HCT116 (cell line): ENCODE results near the gene TPK1. TPM values are rescaled to one million over a fixed set of nuclear protein-coding genes. Genes with fewer than 3 reads are reported as not detected.

ENCODE experiments used
- ATAC-seq: fragments of 200-7000 bp; cut with Tn5 transposase; 2 replicates; pipeline ENCODE4 v1.9.1; 2020; ENCODE audit warnings: mild to moderate bottlenecking, moderate library complexity
- BruUV-seq: library from RNA; stranded (reverse); fragments of 400-500 nt; replicated peaks from 2 replicates; lab custom pipeline; 2021; lab: Mats Ljungman, UMichigan
- CTCF ChIA-PET: fragments of 300-600 bp; sonication (Branson Sonifier 250); formaldehyde crosslinking; loops from one replicate; lab custom pipeline; 2021; ENCODE audit warnings: antibody characterized with exemption; lab: Charles Lee
- POLR2A ChIA-PET: fragments of 300-600, 350-600 bp; sonication (Branson Sonifier 250); formaldehyde crosslinking; loops from one replicate; lab custom pipeline; 2021; ENCODE audit warnings: antibody characterized with exemption; lab: Charles Lee
- RAD21 ChIA-PET, 2 experiments: fragments of 300-600 bp; sonication (Branson Sonifier 250); formaldehyde crosslinking; loops; one replicate each; lab custom pipeline; 2023; ENCODE audit warnings: low total read pairs in 2 of 2; ENCODE audit not compliant: uncharacterized antibody in 2 of 2, unreplicated experiment in 2 of 2, low non-redundant PET in 1 of 2; lab: Charles Lee
- DNase-seq: peaks from one replicate; pipeline ENCODE4 v3.0.0-alpha.2; 2010; ENCODE audit warnings: low read depth, low spot score
- H2AFZ ChIP-seq: fragments of 200-600 bp; shearing (Covaris generic), sonication (generic); 2 replicates; pipeline ENCODE4 v1.6.1; 2017; ENCODE audit warnings: low read depth, mixed run types, mixed read lengths, antibody characterized with exemption, low read length; ENCODE audit not compliant: poor library complexity, severe bottlenecking
- H3K27ac ChIP-seq: 2 replicates; pipeline ENCODE4 v1.5.1; 2012; ENCODE audit warnings: low read depth, low read length
- H3K27me3 ChIP-seq: fragments of 200-600 bp; sonication (generic); 2 replicates; pipeline ENCODE4 v1.6.1; 2016; ENCODE audit warnings: mixed run types, low read length, mixed read lengths; ENCODE audit not compliant: insufficient read depth
- H3K36me3 ChIP-seq, 2 experiments: fragments of 200-500 bp in 1 of 2; fragments of 200-600 bp in 1 of 2; sonication (Bioruptor generic) in 1 of 2; sonication (generic) in 1 of 2; 2 replicates each; pipeline versions ENCODE4 v1.5.1 to v1.6.1; 2014 to 2016; ENCODE audit warnings: low read length in 2 of 2, inconsistent platforms in 1 of 2, mixed read lengths in 1 of 2, mixed run types in 1 of 2; ENCODE audit not compliant: insufficient read depth in 2 of 2, control insufficient read depth in 1 of 2
- H3K4me1 ChIP-seq, 2 experiments: fragments of 200-600 bp in 1 of 2; sonication (generic) in 1 of 2; 2 replicates each; pipeline versions ENCODE4 v1.5.1 to v1.6.1; 2012 to 2017; ENCODE audit warnings: low read length in 2 of 2, inconsistent platforms in 1 of 2, mild to moderate bottlenecking in 1 of 2, mixed read lengths in 1 of 2, mixed run types in 1 of 2, moderate library complexity in 1 of 2; ENCODE audit not compliant: insufficient read depth in 2 of 2, control insufficient read depth in 1 of 2
- H3K4me2 ChIP-seq: fragments of 200-600 bp; sonication (generic); 2 replicates; pipeline ENCODE4 v1.6.1; 2017; ENCODE audit warnings: mixed run types, low read length, mixed read lengths
- H3K4me3 ChIP-seq, 2 experiments: fragments of 200-600 bp in 1 of 2; sonication (generic) in 1 of 2; replicated peaks in 1 of 2; 2 replicates each; pipeline ENCODE4 v1.5.1; 2011 to 2016; ENCODE audit warnings: low read length in 2 of 2, control low read depth in 1 of 2, low read depth in 1 of 2, mild to moderate bottlenecking in 1 of 2, mixed read lengths in 1 of 2, mixed run types in 1 of 2
- H3K79me2 ChIP-seq: fragments of 200-600 bp; sonication (generic); 2 replicates; pipeline ENCODE4 v1.6.1; 2017; ENCODE audit warnings: mild to moderate bottlenecking, mixed run types, low read length, moderate library complexity, mixed read lengths; ENCODE audit not compliant: insufficient read depth
- H3K9ac ChIP-seq: fragments of 200-600 bp; sonication (generic); 2 replicates; pipeline ENCODE4 v1.6.1; 2016; ENCODE audit warnings: low read length, mixed read lengths
- H3K9me2 ChIP-seq: fragments of 200-600 bp; sonication (generic), shearing (Covaris generic); 2 replicates; pipeline ENCODE4 v1.6.1; 2017; ENCODE audit warnings: mixed run types, mild to moderate bottlenecking, moderate library complexity; ENCODE audit not compliant: insufficient read depth
- H3K9me3 ChIP-seq, 2 experiments: fragments of 200-500 bp in 1 of 2; fragments of 200-600 bp in 1 of 2; sonication (Bioruptor generic) in 1 of 2; sonication (generic) in 1 of 2; 2 replicates each; pipeline ENCODE4 v1.6.1; 2014 to 2017; ENCODE audit warnings: low read length in 2 of 2, mixed read lengths in 2 of 2, inconsistent platforms in 1 of 2, low read depth in 1 of 2, mild to moderate bottlenecking in 1 of 2, mixed run types in 1 of 2, moderate library complexity in 1 of 2; ENCODE audit not compliant: control insufficient read depth in 1 of 2, insufficient read depth in 1 of 2
- H4K20me1 ChIP-seq: fragments of 200-600 bp; sonication (generic), shearing (Covaris generic); 2 replicates; pipeline ENCODE4 v1.6.1; 2017; ENCODE audit warnings: mixed run types, mild to moderate bottlenecking, moderate library complexity; ENCODE audit not compliant: insufficient read depth
- CBX3 ChIP-seq: IDR thresholded peaks from 2 replicates; pipeline ENCODE4 v1.6.1; 2012; ENCODE audit warnings: low read depth
- EGR1 ChIP-seq: IDR thresholded peaks from 2 replicates; pipeline ENCODE4 v1.6.1; 2012; ENCODE audit warnings: low read depth
- ELF1 ChIP-seq: IDR thresholded peaks from 2 replicates; pipeline ENCODE4 v1.6.1; 2012; ENCODE audit warnings: low read depth, borderline replicate concordance
- EZH2 ChIP-seq: fragments of 200-600 bp; sonication (generic); IDR thresholded peaks from 2 replicates; pipeline ENCODE4 v1.6.1; 2017; ENCODE audit warnings: antibody characterized with exemption, mixed run types
- EZH2phosphoT487 ChIP-seq: fragments of 200-600 bp; IDR thresholded peaks from 2 replicates; pipeline ENCODE4 v1.6.1; 2018; ENCODE audit warnings: antibody characterized with exemption, borderline replicate concordance
- FOSL1 ChIP-seq: IDR thresholded peaks from 2 replicates; pipeline ENCODE4 v1.6.1; 2012; ENCODE audit warnings: low read depth
- MAX ChIP-seq: IDR thresholded peaks from 2 replicates; pipeline ENCODE4 v1.6.1; 2012
- POLR2A ChIP-seq: IDR thresholded peaks from 2 replicates; pipeline ENCODE4 v1.7.0; 2011; ENCODE audit warnings: borderline replicate concordance; ENCODE audit not compliant: insufficient read depth, insufficient read length; ENCODE audit errors: extremely low read depth
- POLR2AphosphoS5 ChIP-seq: IDR thresholded peaks from 2 replicates; pipeline ENCODE4 v1.6.1; 2011; ENCODE audit warnings: mild to moderate bottlenecking, low read depth, low read length, moderate library complexity
- RAD21 ChIP-seq: IDR thresholded peaks from 2 replicates; pipeline ENCODE4 v1.6.1; 2012; ENCODE audit warnings: low read depth, mild to moderate bottlenecking
- REST ChIP-seq: IDR thresholded peaks from 2 replicates; pipeline ENCODE4 v1.6.1; 2012; ENCODE audit warnings: low read depth
- SRF ChIP-seq: IDR thresholded peaks from 2 replicates; pipeline ENCODE4 v1.6.1; 2012; ENCODE audit warnings: low read depth
- TCF7L2 ChIP-seq: IDR thresholded peaks from 2 replicates; pipeline ENCODE4 v1.7.0; 2011; ENCODE audit warnings: borderline replicate concordance, inconsistent platforms; ENCODE audit not compliant: insufficient read depth, insufficient read length; ENCODE audit errors: extremely low read depth
- ZBTB33 ChIP-seq: IDR thresholded peaks from 2 replicates; pipeline ENCODE4 v1.6.1; 2011; ENCODE audit warnings: mild to moderate bottlenecking, low read length, moderate library complexity; ENCODE audit not compliant: insufficient replicate concordance; ENCODE audit errors: extremely low read depth
- ZFX ChIP-seq: fragments of 450-650 bp; IDR thresholded peaks from 2 replicates; pipeline ENCODE4 v1.6.1; 2017
- ZNF274 ChIP-seq: fragments of 200-500 bp; sonication (Bioruptor generic); IDR thresholded peaks from 2 replicates; pipeline ENCODE4 v1.6.1; 2014; ENCODE audit warnings: mild to moderate bottlenecking, low read depth, low read length, inconsistent platforms
- intact Hi-C: fragments of 100-400 bp; cut with micrococcal nuclease; formaldehyde crosslinking; loops from 2 replicates; pipeline ENCODE4 v1.10.0; 2022
- total RNA-seq: library from RNA; stranded (reverse); gene quantifications from one replicate; pipeline ENCODE4 v1.2.1, GENCODE V29; 2021; ENCODE audit not compliant: unreplicated experiment

TPK1 gene
- total RNA-seq, 1 experiment from 2014 or later, result 5.4 TPM

- TF ChIP-seq REST (no peak), POLR2A (no peak), ELF1 (no peak), POLR2AphosphoS5 (no peak), EZH2phosphoT487 (no peak), SRF (no peak), EGR1 (no peak), RAD21 (no peak), EZH2 (no peak)
These were observed 167.3 kb downstream of the TPK1 start (continued) for GRCh38 chr7:144668503-144668902.

DNA sequence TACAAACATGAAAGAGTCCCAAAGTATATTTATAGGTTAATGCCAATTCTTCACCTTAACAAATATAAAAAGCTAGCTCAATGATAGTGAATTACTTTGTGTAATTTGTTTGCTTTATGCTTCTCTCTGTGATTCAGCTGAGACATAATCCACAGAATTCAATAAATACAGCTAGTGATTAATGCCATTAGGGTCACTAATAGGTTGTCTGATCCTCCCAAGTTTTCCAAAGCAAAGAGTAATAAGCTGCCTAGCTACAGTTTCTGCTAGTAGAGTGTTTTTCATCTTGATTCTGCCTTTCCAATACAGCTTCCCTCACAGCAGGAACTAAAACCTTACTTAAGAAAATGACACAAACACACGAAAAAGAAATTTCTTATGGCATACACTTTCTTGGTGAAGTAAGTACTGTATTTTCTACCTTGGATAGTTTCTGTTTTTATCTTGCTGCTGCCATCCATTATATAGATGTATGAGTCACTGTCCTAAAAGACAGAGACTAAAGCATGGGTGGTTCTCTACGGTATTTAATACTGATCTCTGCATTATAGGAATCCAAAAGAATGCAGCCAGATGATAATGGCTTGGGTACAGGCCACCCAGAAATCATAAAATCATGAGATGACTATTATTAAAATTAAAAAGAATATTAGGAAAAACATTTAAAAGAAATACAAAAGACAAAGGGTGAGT lies 170.0 kb downstream of the TPK1 start:
- Histone ChIP-seq H4K20me1 (no peaks in the 10 kb centered on the region), H3K9me2 (no peaks in the 10 kb centered on the region), H3K9ac (no peak overlapping the region), H3K36me3 (no peaks in the 10 kb centered on the region), H3K27me3 (no peaks in the 10 kb centered on the region), H3K4me3 (no peak overlapping the region), H3K27ac (no peak overlapping the region), H2AFZ (no peak overlapping the region), H3K79me2 (no peaks in the 10 kb centered on the region), H3K4me2 (no peak overlapping the region), H3K9me3 (no peaks in the 10 kb centered on the region), H3K4me1 (no peaks in the 10 kb centered on the region)
- ChIA-PET CTCF (no interaction called here), POLR2A (no interaction called here), RAD21 (no interaction called here)
- DNase-seq (no peak), ATAC-seq (no peak)
- no TSS peak for BruUV-seq
- intact Hi-C loops, result no loop called here
- TF ChIP-seq ZBTB33 (no peak), SRF (no peak), RAD21 (no peak), EGR1 (no peak), TCF7L2 (no peak), MAX (no peak), REST (no peak), FOSL1 (no peak), POLR2AphosphoS5 (no peak), CBX3 (no peak), ZNF274 (no peak), ZFX (no peak)
